ENCODE results near the gene MSANTD7.
A peak's percentile ranks its signal among the peaks of the same experiment; 100 is the strongest.

Gene MSANTD7

DNA sequence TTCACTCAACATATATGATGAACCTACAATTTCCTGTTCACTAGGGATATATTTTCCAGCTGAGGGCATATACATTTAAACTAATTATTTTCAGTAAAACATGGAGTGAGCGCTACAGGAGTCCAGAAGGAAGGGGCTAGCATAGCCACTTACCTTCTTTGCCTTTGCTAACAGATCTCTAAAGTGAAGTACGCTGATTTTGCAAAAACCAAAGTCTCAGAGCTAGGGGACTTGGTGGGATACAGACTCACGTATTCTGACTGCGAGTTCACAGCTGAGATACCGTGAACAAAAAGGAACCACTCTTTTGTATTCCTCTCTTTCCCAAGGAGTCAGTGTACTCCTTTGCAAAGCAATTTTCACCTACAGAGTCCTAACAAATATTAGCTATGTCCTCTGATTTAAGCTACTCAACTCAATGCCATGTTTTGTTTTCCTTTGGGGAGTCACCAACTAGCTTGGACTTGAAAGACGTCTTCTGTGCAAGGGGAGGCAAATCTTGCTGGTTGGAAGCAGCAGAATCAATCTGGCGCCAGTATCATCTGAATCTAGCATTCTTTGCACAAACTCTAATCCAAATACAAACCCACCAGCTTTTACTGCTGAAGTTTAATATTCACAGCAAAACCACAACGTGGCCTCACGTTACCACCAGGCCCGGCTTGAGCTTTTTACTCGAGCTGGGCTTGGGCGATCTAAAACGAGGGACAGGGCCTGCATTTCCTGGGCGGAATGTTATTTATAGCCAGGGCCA, 926 bp upstream of the MSANTD7 start:
- H3K4me3 ChIP-seq (ENCODE audit: severe bottlenecking) = peak overlapping the region; percentile 85
- peaks cover 23% of the 10 kb centered on the region for H3K36me3 ChIP-seq (ENCODE audit: low read depth)
- DNase-seq (ENCODE audit: low spot score) (no peak), ATAC-seq (ENCODE audit: low read depth) (no peak)
- H3K4me1 ChIP-seq (ENCODE audit: insufficient read depth, poor library complexity, severe bottlenecking) = peaks cover 7% of the 10 kb centered on the region
- TF ChIP-seq, protein P1, sequence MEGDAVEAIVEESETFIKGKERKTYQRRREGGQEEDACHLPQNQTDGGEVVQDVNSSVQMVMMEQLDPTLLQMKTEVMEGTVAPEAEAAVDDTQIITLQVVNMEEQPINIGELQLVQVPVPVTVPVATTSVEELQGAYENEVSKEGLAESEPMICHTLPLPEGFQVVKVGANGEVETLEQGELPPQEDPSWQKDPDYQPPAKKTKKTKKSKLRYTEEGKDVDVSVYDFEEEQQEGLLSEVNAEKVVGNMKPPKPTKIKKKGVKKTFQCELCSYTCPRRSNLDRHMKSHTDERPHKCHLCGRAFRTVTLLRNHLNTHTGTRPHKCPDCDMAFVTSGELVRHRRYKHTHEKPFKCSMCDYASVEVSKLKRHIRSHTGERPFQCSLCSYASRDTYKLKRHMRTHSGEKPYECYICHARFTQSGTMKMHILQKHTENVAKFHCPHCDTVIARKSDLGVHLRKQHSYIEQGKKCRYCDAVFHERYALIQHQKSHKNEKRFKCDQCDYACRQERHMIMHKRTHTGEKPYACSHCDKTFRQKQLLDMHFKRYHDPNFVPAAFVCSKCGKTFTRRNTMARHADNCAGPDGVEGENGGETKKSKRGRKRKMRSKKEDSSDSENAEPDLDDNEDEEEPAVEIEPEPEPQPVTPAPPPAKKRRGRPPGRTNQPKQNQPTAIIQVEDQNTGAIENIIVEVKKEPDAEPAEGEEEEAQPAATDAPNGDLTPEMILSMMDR (IDR thresholded peaks at IDR 0.05; ENCODE audit: poor library complexity, severe bottlenecking) = no peak
- no peaks in the 10 kb centered on the region for H3K9me3 ChIP-seq (ENCODE audit: severe bottlenecking)
- peak overlapping the region; percentile 62 for H3K27ac ChIP-seq (ENCODE audit: poor library complexity, severe bottlenecking)
- H3K27me3 ChIP-seq (ENCODE audit: insufficient read depth, poor library complexity, severe bottlenecking) = no peaks in the 10 kb centered on the region

DNA sequence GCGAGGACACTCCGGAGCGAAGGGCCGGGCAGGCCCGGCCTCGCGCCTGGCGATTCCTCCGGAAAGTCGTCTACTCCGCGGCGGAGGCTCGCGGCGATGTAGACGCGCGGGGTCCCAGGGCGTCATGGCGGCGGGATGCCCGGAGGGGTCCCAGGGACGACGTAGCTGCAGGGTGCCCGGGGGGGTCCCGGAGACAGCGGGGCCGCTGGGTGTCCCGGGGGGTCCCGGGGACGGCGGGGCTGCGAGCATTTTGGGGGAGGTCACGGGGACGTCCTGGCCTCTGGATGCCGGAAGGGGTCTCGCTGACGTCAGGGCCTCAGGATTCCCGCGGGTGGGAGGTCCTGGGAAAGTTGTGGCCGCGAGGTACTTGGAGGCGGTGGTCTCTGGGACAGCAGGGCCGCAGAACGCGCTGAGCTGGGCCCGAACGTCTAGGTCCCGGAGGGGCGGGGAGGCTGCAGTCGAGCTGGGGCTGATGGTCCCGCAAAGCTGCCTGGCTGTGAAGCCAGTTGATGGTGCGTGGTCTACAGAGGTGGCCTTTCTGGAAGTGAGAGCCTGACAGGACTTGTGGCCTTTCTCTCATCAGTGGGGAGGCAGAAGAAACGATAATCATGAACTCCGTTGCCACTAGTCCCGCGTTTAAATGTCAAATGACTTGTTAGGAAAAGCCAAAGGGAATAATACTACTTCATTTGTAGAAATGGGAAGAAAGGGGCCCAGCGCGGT, 637 bp downstream of the MSANTD7 start:
- Histone ChIP-seq H3K36me3 (ENCODE audit: low read depth) (peaks cover 38% of the 10 kb centered on the region), H3K9me3 (ENCODE audit: severe bottlenecking) (no peaks in the 10 kb centered on the region), H3K27me3 (ENCODE audit: insufficient read depth, poor library complexity, severe bottlenecking) (no peaks in the 10 kb centered on the region), H3K27ac (ENCODE audit: poor library complexity, severe bottlenecking) (peak overlapping the region; percentile 62), H3K4me1 (ENCODE audit: insufficient read depth, poor library complexity, severe bottlenecking) (peaks cover 7% of the 10 kb centered on the region), H3K4me3 (ENCODE audit: severe bottlenecking) (peak overlapping the region; percentile 85)
- no peak for DNase-seq (ENCODE audit: low spot score)
- no peak; the same call in 2 of the 3 replicates for ATAC-seq (ENCODE audit: low read depth)
- TF ChIP-seq, protein P1 (IDR thresholded peaks at IDR 0.05; ENCODE audit: poor library complexity, severe bottlenecking) = no peak

DNA sequence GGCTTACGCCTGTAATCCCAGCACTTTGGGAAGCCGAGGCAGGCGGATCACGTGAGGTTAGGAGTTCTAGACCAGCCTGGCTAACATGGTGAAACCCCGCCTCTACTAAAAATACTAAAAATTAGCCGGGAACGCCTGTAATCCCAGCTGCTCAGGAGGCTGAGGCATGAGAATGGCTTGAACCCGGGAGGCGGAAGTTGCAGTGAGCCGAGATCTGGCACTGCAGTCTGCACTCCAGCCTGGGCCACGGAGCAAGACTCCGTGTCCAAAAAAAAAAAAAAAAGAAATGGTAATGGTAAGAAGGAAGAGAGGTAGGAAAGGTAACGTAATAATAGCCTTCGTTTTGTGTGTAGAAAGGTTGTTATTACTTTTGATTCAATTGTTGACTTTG, 1.2 kb downstream of the MSANTD7 start:
- peak overlapping the region; percentile 85 for H3K4me3 ChIP-seq (ENCODE audit: severe bottlenecking)
- no peaks in the 10 kb centered on the region for H3K9me3 ChIP-seq (ENCODE audit: severe bottlenecking)
- peaks cover 44% of the 10 kb centered on the region for H3K36me3 ChIP-seq (ENCODE audit: low read depth)
- peaks cover 7% of the 10 kb centered on the region for H3K4me1 ChIP-seq (ENCODE audit: insufficient read depth, poor library complexity, severe bottlenecking)
- TF ChIP-seq, protein P1 (IDR thresholded peaks at IDR 0.05; ENCODE audit: poor library complexity, severe bottlenecking) = no peak
- no peak for ATAC-seq (ENCODE audit: low read depth)
- DNase-seq (ENCODE audit: low spot score) = no peak
- no peaks in the 10 kb centered on the region for H3K27me3 ChIP-seq (ENCODE audit: insufficient read depth, poor library complexity, severe bottlenecking)
- H3K27ac ChIP-seq (ENCODE audit: poor library complexity, severe bottlenecking) = peak overlapping the region; percentile 62

DNA sequence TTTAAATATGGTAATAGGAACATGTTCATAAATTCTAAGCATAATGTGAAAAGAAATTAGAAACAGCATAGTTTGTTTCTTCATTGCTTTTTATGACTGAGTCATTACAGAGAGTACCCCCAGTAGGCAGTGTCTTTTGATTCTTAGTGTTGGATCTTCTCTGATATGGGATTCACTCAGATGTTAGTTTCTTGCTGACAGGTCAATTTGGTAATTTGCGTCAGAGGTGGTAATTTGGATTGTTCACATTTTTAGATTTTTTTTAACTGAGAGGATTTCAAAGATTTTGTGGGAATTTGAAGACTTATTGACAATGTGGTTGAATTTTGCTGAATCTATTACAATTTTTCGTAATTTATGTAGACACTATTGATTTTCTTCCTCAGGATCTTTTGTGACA, 2.1 kb downstream of the MSANTD7 start:
- Histone ChIP-seq H3K27ac (ENCODE audit: poor library complexity, severe bottlenecking) (no peak overlapping the region), H3K27me3 (ENCODE audit: insufficient read depth, poor library complexity, severe bottlenecking) (no peaks in the 10 kb centered on the region), H3K36me3 (ENCODE audit: low read depth) (peaks cover 53% of the 10 kb centered on the region), H3K4me1 (ENCODE audit: insufficient read depth, poor library complexity, severe bottlenecking) (peaks cover 7% of the 10 kb centered on the region), H3K9me3 (ENCODE audit: severe bottlenecking) (no peaks in the 10 kb centered on the region), H3K4me3 (ENCODE audit: severe bottlenecking) (no peak overlapping the region)
- TF ChIP-seq, protein P1 (IDR thresholded peaks at IDR 0.05; ENCODE audit: poor library complexity, severe bottlenecking) = no peak
- no peak for ATAC-seq (ENCODE audit: low read depth)
- DNase-seq (ENCODE audit: low spot score) = no peak
